GM19438 (cell line): ENCODE results near the gene GCDH.
"Not testable (repeated sequence)": the region's sequence is repeated elsewhere in the genome, so short reads cannot be mapped to it uniquely, and the experiment has no call there.

Source experiments
- ATAC-seq: cut with Tn5 transposase; IDR thresholded peaks from one replicate; pipeline ENCODE4 v1.9.1; 2021; ENCODE audit warnings: low read depth; ENCODE audit not compliant: unreplicated experiment

Gene GCDH

GRCh38 chr19:12872255-12872654 lies 18.7 kb upstream of the GCDH start:
- no peak for ATAC-seq

- ATAC-seq = no peak
These were observed 17.7 kb upstream of the GCDH start for GRCh38 chr19:12872941-12873890.

- ATAC-seq = no peak
These were observed 16.8 kb upstream of the GCDH start for GRCh38 chr19:12873891-12874745.

- no peak for ATAC-seq
These were observed 15.9 kb upstream of the GCDH start for GRCh38 chr19:12875086-12875485.

- peak; percentile 13 for ATAC-seq
These were observed 10.3 kb upstream of the GCDH start for GRCh38 chr19:12880551-12881171.

- peak; percentile 74 for ATAC-seq
These were observed 9.7 kb upstream of the GCDH start, which contains the start of gene DNASE2 for GRCh38 chr19:12881172-12881808. Gene DNASE2, minus strand, starts transcription at chr19:12881449. Its CDS starts 74 bp downstream, at chr19:12881375.

- ATAC-seq = no peak
These were observed 8.4 kb upstream of the GCDH start for GRCh38 chr19:12882589-12882988.

- ATAC-seq = no peak
These were observed 6.8 kb upstream of the GCDH start for GRCh38 chr19:12884202-12884601.

GRCh38 chr19:12884627-12884925 lies 6.4 kb upstream of the GCDH start:
- ATAC-seq = no peak

- ATAC-seq = no peak
These were observed 5.8 kb upstream of the GCDH start for GRCh38 chr19:12884926-12885748.

- ATAC-seq = no peak
These were observed 5.0 kb upstream of the GCDH start for GRCh38 chr19:12885749-12886650.

- no peak for ATAC-seq
These were observed 4.3 kb upstream of the GCDH start for GRCh38 chr19:12886651-12886968.

- ATAC-seq = no peak
These were observed 3.8 kb upstream of the GCDH start, which contains the start of gene KLF1 for GRCh38 chr19:12886969-12887747. Gene KLF1, minus strand, starts transcription at chr19:12887201. Its CDS starts 61 bp downstream, at chr19:12887140.

- no peak for ATAC-seq
These were observed 2.9 kb upstream of the GCDH start for GRCh38 chr19:12888006-12888603.

- ATAC-seq = not testable (repeated sequence)
These were observed 617 bp upstream of the GCDH start for GRCh38 chr19:12890299-12890786.

GRCh38 chr19:12891553-12892021 lies 627 bp downstream of the GCDH start:
- no peak for ATAC-seq

GRCh38 chr19:12893582-12893981 lies 2.6 kb downstream of the GCDH start:
- no peak for ATAC-seq
